ENCODE measurements around the gene GDPD1.
"Not testable (repeated sequence)": the region's sequence is repeated elsewhere in the genome, so short reads cannot be mapped to it uniquely, and the experiment has no call there.

GDPD1 gene

GRCh38 chr17:59244081-59244480, 23.8 kb downstream of the GDPD1 start:
- DNase-seq (ENCODE audit: low read depth) = no peak

- DNase-seq (ENCODE audit: low read depth) = no peak
Observed at GRCh38 chr17:59254742-59255141, 34.4 kb downstream of the GDPD1 start.

- no peak for DNase-seq (ENCODE audit: low read depth)
Observed at GRCh38 chr17:59257101-59257500, 36.8 kb downstream of the GDPD1 start.

- DNase-seq (ENCODE audit: low read depth) = no peak
Observed at GRCh38 chr17:59260722-59261121, 40.4 kb downstream of the GDPD1 start.

GRCh38 chr17:59266745-59267144, 46.4 kb downstream of the GDPD1 start:
- DNase-seq (ENCODE audit: low read depth) = no peak

- no peak for DNase-seq (ENCODE audit: low read depth)
Observed at GRCh38 chr17:59267776-59268175, 47.5 kb downstream of the GDPD1 start.

- no peak for DNase-seq (ENCODE audit: low read depth)
Observed at GRCh38 chr17:59275618-59276017, 55.3 kb downstream of the GDPD1 start.

GRCh38 chr17:59277031-59277430, 56.7 kb downstream of the GDPD1 start:
- no peak for DNase-seq (ENCODE audit: low read depth)

- DNase-seq (ENCODE audit: low read depth) = no peak
Observed at GRCh38 chr17:59278406-59278805, 58.1 kb downstream of the GDPD1 start.

GRCh38 chr17:59284317-59284716, 64.0 kb downstream of the GDPD1 start:
- DNase-seq (ENCODE audit: low read depth) = no peak

GRCh38 chr17:59287452-59287851, 67.1 kb downstream of the GDPD1 start:
- no peak for DNase-seq (ENCODE audit: low read depth)

- no peak for DNase-seq (ENCODE audit: low read depth)
Observed at GRCh38 chr17:59287891-59288290, 67.6 kb downstream of the GDPD1 start.

- no peak for DNase-seq (ENCODE audit: low read depth)
Observed at GRCh38 chr17:59289981-59290301, 69.6 kb downstream of the GDPD1 start.

GRCh38 chr17:59290302-59290998, 70.1 kb downstream of the GDPD1 start:
- DNase-seq (ENCODE audit: low read depth) = not testable (repeated sequence)

GRCh38 chr17:59292174-59292523, 71.8 kb downstream of the GDPD1 start:
- no peak for DNase-seq (ENCODE audit: low read depth)

GRCh38 chr17:59296190-59296589, 75.9 kb downstream of the GDPD1 start:
- no peak for DNase-seq (ENCODE audit: low read depth)

GRCh38 chr17:59298521-59298920, 78.2 kb downstream of the GDPD1 start:
- no peak for DNase-seq (ENCODE audit: low read depth)

- DNase-seq (ENCODE audit: low read depth) = no peak
Observed at GRCh38 chr17:59299400-59300092, 79.2 kb downstream of the GDPD1 start.

GRCh38 chr17:59300941-59301340, 80.6 kb downstream of the GDPD1 start:
- DNase-seq (ENCODE audit: low read depth) = no peak

GRCh38 chr17:59304811-59305210, 84.5 kb downstream of the GDPD1 start:
- no peak for DNase-seq (ENCODE audit: low read depth)

- DNase-seq (ENCODE audit: low read depth) = no peak
Observed at GRCh38 chr17:59310263-59310920, 90.1 kb downstream of the GDPD1 start.

- no peak for DNase-seq (ENCODE audit: low read depth)
Observed at GRCh38 chr17:59311051-59311468, 90.7 kb downstream of the GDPD1 start.

GRCh38 chr17:59311521-59311920, 91.2 kb downstream of the GDPD1 start:
- DNase-seq (ENCODE audit: low read depth) = not testable (repeated sequence)

Measured in GM04503 (cell line).